Lower leg skin (tissue), 4 donors: ENCODE data around the gene CALML3. TPM values are rescaled to one million over a fixed set of nuclear protein-coding genes. Genes with fewer than 3 reads are reported as not detected.
A peak's percentile ranks its signal among the peaks of the same experiment; 100 is the strongest.
"Not testable (repeated sequence)": the region's sequence is repeated elsewhere in the genome, so short reads cannot be mapped to it uniquely, and the experiment has no call there.

Source experiments
- DNase-seq, 2 donors: peaks; one replicate each; pipeline ENCODE4 v3.0.0-alpha.2; 2019; ENCODE audit warnings: low spot score in 2 of 2
- H3K4me3 ChIP-seq: fragments of 200-600 bp; sonication (generic); 2 replicates; pipeline ENCODE4 v1.5.1; 2017; ENCODE audit warnings: mild to moderate bottlenecking, low read depth; ENCODE audit not compliant: poor library complexity, severe bottlenecking
- CTCF ChIP-seq, 3 donors: fragments of 450-650 bp; IDR thresholded peaks; one replicate each; pipeline ENCODE4 v1.5.1; 2016; ENCODE audit warnings: antibody characterized with exemption in 3 of 3, mild to moderate bottlenecking in 3 of 3, moderate library complexity in 2 of 3
- POLR2A ChIP-seq, 2 donors: fragments of 450-650 bp; IDR thresholded peaks; one replicate each; pipeline ENCODE4 v1.6.1; 2016 to 2017; ENCODE audit warnings: antibody characterized with exemption in 2 of 2, mild to moderate bottlenecking in 1 of 2, moderate library complexity in 1 of 2
- WGBS, 2 donors: methylation state at CpG; one replicate each; pipeline ENCODE4 v1.1.5; 2018; 5-methylcytosine and 5-hydroxymethylcytosine counted together
- intact Hi-C: fragments of 100-400 bp; cut with DNase I; formaldehyde crosslinking; loops from one replicate; pipeline ENCODE4 v1.15.0; 2023; ENCODE audit warnings: low total_unique reads
- total RNA-seq, 4 donors: library from RNA; depleted of rRNA; stranded (reverse); fragments of >200 nt; gene quantifications; one replicate each; pipeline ENCODE4 v1.1.0, GENCODE V29; 2016

Gene CALML3
- 100 to 1,000 TPM in 2 of 4 donors, 10 to 100 TPM in 2; 43.4 to 181 (median 90.7) TPM for total RNA-seq

GRCh38 chr10:5524641-5525560 lies at the start of gene CALML3:
TSS of gene CALML3 (plus strand) at chr10:5524961. CDS start at chr10:5525086, 125 bp downstream.
- intact Hi-C loops = no loop called here
- TF ChIP-seq CTCF (IDR thresholded peaks at IDR 0.05) (no peak), POLR2A (IDR thresholded peaks at IDR 0.05) (no peak)
- 72 to 83% methylated on average over 54 to 59 of the region's 64 CpGs for WGBS, 2 donors
- DNase-seq = peak in 1 of 2 donors; percentile 86
- H3K4me3 ChIP-seq = no peak within 1 kb of the TSS

- DNase-seq, H3K4me3 ChIP-seq, intact Hi-C loops: not testable (repeated sequence)
- WGBS, 2 donors = 90 to 95% methylated on average over 7 to 8 of the region's 8 CpGs
Observed at GRCh38 chr10:5475088-5475487, 49.7 kb upstream of the CALML3 start.

GRCh38 chr10:5475974-5476807 lies 48.6 kb upstream of the CALML3 start:
- DNase-seq, H3K4me3 ChIP-seq, intact Hi-C loops: not testable (repeated sequence)
- 94 to 97% methylated on average over 12 of the region's 12 CpGs for WGBS, 2 donors

GRCh38 chr10:5476918-5477525 lies 47.7 kb upstream of the CALML3 start:
- DNase-seq = no peak
- intact Hi-C loops = no loop called here
- no peak overlapping the region for H3K4me3 ChIP-seq
- 85 to 95% methylated on average over 13 of the region's 13 CpGs for WGBS, 2 donors
- TF ChIP-seq POLR2A (IDR thresholded peaks at IDR 0.05) = no peak

- no peak for DNase-seq
- intact Hi-C loops = no loop called here
Observed at GRCh38 chr10:5477948-5478693, 46.6 kb upstream of the CALML3 start.

GRCh38 chr10:5478694-5479305 lies 46.0 kb upstream of the CALML3 start:
- intact Hi-C loops = no loop called here

More at GRCh38 chr10:5477948-5478693, 46.6 kb upstream of the CALML3 start:
- H3K4me3 ChIP-seq = no peak overlapping the region
- 94 to 96% methylated on average over 11 of the region's 11 CpGs for WGBS, 2 donors
- TF ChIP-seq CTCF (IDR thresholded peaks at IDR 0.05) = no peak
- no peak for TF ChIP-seq POLR2A (IDR thresholded peaks at IDR 0.05)

More at GRCh38 chr10:5478694-5479305, 46.0 kb upstream of the CALML3 start:
- peak in 1 of 2 donors; percentile 70 for DNase-seq
- TF ChIP-seq CTCF (IDR thresholded peaks at IDR 0.05) (no peak), POLR2A (IDR thresholded peaks at IDR 0.05) (no peak)
- 93% methylated on average over 18 of the region's 18 CpGs for WGBS, 2 donors
- no peak overlapping the region for H3K4me3 ChIP-seq
